ENCODE measurements around the gene FES. TPM values are rescaled to one million over a fixed set of nuclear protein-coding genes. Genes with fewer than 3 reads are reported as not detected.
"Not testable (repeated sequence)": the region's sequence is repeated elsewhere in the genome, so short reads cannot be mapped to it uniquely, and the experiment has no call there.

Gene FES
- total RNA-seq, 1 donor from 2014 or later, result 15.1 TPM

- no peak for TF ChIP-seq CTCF (IDR thresholded peaks at IDR 0.05; ENCODE audit: insufficient read depth, low read length, poor library complexity, severe bottlenecking)
- Histone ChIP-seq H3K4me3 (ENCODE audit: low read depth, low read length) (no peak overlapping the region), H3K36me3 (ENCODE audit: control insufficient read depth, insufficient read depth, low read length) (peaks cover 2% of the 10 kb centered on the region), H3K27me3 (ENCODE audit: control insufficient read depth, insufficient read depth, low read length) (no peaks in the 10 kb centered on the region)
- no peak for DNase-seq (ENCODE audit: low read depth)
Observed at GRCh38 chr15:90918835-90919234, 34.5 kb downstream of the FES start.

- no peak overlapping the region for H3K4me3 ChIP-seq (ENCODE audit: low read depth, low read length)
- TF ChIP-seq CTCF (IDR thresholded peaks at IDR 0.05; ENCODE audit: insufficient read depth, low read length, poor library complexity, severe bottlenecking), result no peak
- DNase-seq (ENCODE audit: low read depth), result no peak
- H3K27me3 ChIP-seq (ENCODE audit: control insufficient read depth, insufficient read depth, low read length), result no peaks in the 10 kb centered on the region
- H3K36me3 ChIP-seq (ENCODE audit: control insufficient read depth, insufficient read depth, low read length), result no peaks in the 10 kb centered on the region
Observed at GRCh38 chr15:90921887-90922286, 37.6 kb downstream of the FES start.

- not testable (repeated sequence) for H3K27me3 ChIP-seq (ENCODE audit: control insufficient read depth, insufficient read depth, low read length); H3K4me3 ChIP-seq (ENCODE audit: low read depth, low read length); DNase-seq (ENCODE audit: low read depth); H3K36me3 ChIP-seq (ENCODE audit: control insufficient read depth, insufficient read depth, low read length)
Observed at GRCh38 chr15:90922712-90923322, 38.5 kb downstream of the FES start.

- no peak for TF ChIP-seq CTCF (IDR thresholded peaks at IDR 0.05; ENCODE audit: insufficient read depth, low read length, poor library complexity, severe bottlenecking)
- DNase-seq (ENCODE audit: low read depth), result no peak
- no peak overlapping the region for H3K4me3 ChIP-seq (ENCODE audit: low read depth, low read length)
- no peaks in the 10 kb centered on the region for H3K36me3 ChIP-seq (ENCODE audit: control insufficient read depth, insufficient read depth, low read length)
- no peaks in the 10 kb centered on the region for H3K27me3 ChIP-seq (ENCODE audit: control insufficient read depth, insufficient read depth, low read length)
Observed at GRCh38 chr15:90924375-90924774, 40.1 kb downstream of the FES start.

- H3K27me3 ChIP-seq (ENCODE audit: control insufficient read depth, insufficient read depth, low read length); H3K36me3 ChIP-seq (ENCODE audit: control insufficient read depth, insufficient read depth, low read length); H3K4me3 ChIP-seq (ENCODE audit: low read depth, low read length); DNase-seq (ENCODE audit: low read depth): not testable (repeated sequence)
Observed at GRCh38 chr15:90926766-90927165, 42.5 kb downstream of the FES start.

- H3K36me3 ChIP-seq (ENCODE audit: control insufficient read depth, insufficient read depth, low read length); H3K27me3 ChIP-seq (ENCODE audit: control insufficient read depth, insufficient read depth, low read length); DNase-seq (ENCODE audit: low read depth); H3K4me3 ChIP-seq (ENCODE audit: low read depth, low read length): not testable (repeated sequence)
Observed at GRCh38 chr15:90928106-90928505, 43.8 kb downstream of the FES start.

- Histone ChIP-seq H3K4me3 (ENCODE audit: low read depth, low read length) (peak overlapping the region; percentile 51), H3K27me3 (ENCODE audit: control insufficient read depth, insufficient read depth, low read length) (no peaks in the 10 kb centered on the region), H3K36me3 (ENCODE audit: control insufficient read depth, insufficient read depth, low read length) (no peaks in the 10 kb centered on the region)
- no peak for TF ChIP-seq CTCF (IDR thresholded peaks at IDR 0.05; ENCODE audit: insufficient read depth, low read length, poor library complexity, severe bottlenecking)
- DNase-seq (ENCODE audit: low read depth), result no peak
Observed at GRCh38 chr15:90929246-90930019, 45.1 kb downstream of the FES start.
